Stomach (tissue), 4 donors: ENCODE results near the gene BABAM2.

ENCODE experiments used
- POLR2A ChIP-seq, 4 donors: fragments of 450-650 bp; IDR thresholded peaks; one replicate each; pipeline ENCODE4 v1.6.1; 2016; ENCODE audit warnings: antibody characterized with exemption in 4 of 4, control low read depth in 2 of 4, mild to moderate bottlenecking in 1 of 4, moderate library complexity in 1 of 4
- POLR2AphosphoS5 ChIP-seq, 3 donors: sonication (generic); formaldehyde crosslinking; IDR thresholded peaks; one replicate each; pipeline ENCODE4 v1.6.1; 2016; ENCODE audit warnings: antibody characterized with exemption in 3 of 3
- TF ChIP-seq, protein P1 (sequence below), 7 experiments: fragments of 450-650 bp in 4 of 7; fragments of 200-600 bp in 3 of 7; sonication (generic) in 3 of 7; IDR thresholded peaks; one replicate each; pipeline ENCODE4 v1.5.1; 2016 to 2019; ENCODE audit warnings: antibody characterized with exemption in 7 of 7, control low read depth in 2 of 7, mild to moderate bottlenecking in 1 of 7

DNA sequence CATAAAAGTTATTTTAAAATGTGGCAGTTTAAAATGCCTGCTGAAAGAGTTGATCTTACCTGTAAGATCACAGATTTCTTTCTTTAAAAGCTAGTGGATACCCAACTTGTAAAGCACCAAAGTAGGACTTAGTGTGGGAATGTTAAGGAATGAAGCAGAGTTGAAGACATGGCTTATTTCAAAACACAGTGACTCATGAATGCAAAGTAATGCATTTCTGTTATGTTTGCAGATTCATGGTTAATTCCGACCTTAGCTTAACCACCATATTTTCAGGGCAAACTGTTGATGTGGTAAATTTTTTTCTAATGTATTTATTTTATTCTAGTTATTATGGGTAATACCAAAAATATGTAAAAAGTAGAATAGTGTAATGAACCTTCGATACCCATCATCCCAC lies 295.4 kb downstream of the BABAM2 start:
- TF ChIP-seq, protein P1, sequence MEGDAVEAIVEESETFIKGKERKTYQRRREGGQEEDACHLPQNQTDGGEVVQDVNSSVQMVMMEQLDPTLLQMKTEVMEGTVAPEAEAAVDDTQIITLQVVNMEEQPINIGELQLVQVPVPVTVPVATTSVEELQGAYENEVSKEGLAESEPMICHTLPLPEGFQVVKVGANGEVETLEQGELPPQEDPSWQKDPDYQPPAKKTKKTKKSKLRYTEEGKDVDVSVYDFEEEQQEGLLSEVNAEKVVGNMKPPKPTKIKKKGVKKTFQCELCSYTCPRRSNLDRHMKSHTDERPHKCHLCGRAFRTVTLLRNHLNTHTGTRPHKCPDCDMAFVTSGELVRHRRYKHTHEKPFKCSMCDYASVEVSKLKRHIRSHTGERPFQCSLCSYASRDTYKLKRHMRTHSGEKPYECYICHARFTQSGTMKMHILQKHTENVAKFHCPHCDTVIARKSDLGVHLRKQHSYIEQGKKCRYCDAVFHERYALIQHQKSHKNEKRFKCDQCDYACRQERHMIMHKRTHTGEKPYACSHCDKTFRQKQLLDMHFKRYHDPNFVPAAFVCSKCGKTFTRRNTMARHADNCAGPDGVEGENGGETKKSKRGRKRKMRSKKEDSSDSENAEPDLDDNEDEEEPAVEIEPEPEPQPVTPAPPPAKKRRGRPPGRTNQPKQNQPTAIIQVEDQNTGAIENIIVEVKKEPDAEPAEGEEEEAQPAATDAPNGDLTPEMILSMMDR (IDR thresholded peaks at IDR 0.05) = no peak
- no peak for TF ChIP-seq POLR2AphosphoS5 (IDR thresholded peaks at IDR 0.05)
- TF ChIP-seq POLR2A (IDR thresholded peaks at IDR 0.05) = no peak
